Thyroid gland (tissue), 4 donors: ENCODE measurements around the gene PHF21B.

Experiments used
- CTCF ChIP-seq, 6 experiments: fragments of 200-600 bp in 3 of 6; fragments of 450-650 bp in 3 of 6; sonication (generic) in 3 of 6; IDR thresholded peaks; one replicate each; pipeline ENCODE4 v1.5.1; 2016 to 2019; ENCODE audit warnings: antibody characterized with exemption in 6 of 6, mild to moderate bottlenecking in 2 of 6, inconsistent platforms in 1 of 6, moderate library complexity in 1 of 6
- POLR2A ChIP-seq, 2 donors: fragments of 450-650 bp; IDR thresholded peaks; one replicate each; pipeline ENCODE4 v1.6.1; 2017; ENCODE audit warnings: antibody characterized with exemption in 2 of 2, mild to moderate bottlenecking in 2 of 2, moderate library complexity in 1 of 2

DNA sequence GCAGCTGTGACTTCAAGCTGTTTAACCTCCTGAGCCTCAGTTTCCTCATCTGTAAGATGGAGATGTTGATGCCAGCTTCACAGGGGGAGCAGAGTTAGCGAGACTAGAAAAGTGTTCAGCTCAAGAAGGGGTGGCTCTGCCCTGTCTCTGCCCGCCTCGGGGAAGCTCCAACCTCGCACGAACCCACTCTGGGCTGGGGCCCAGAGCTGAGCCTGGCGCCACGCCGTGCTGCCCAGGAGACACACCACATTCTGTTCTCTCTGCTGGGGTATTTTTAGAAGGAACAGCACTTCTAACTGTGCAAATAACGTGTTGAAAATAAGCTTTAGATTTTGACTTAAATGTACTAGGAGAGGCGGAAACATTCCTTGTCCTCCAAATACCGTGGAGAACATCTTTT is 74.1 kb downstream of the PHF21B start:
- TF ChIP-seq CTCF (IDR thresholded peaks at IDR 0.05) = no peak
- no peak for TF ChIP-seq POLR2A (IDR thresholded peaks at IDR 0.05)
